ENCODE measurements around the gene CEP89.

The CEP89 gene

DNA sequence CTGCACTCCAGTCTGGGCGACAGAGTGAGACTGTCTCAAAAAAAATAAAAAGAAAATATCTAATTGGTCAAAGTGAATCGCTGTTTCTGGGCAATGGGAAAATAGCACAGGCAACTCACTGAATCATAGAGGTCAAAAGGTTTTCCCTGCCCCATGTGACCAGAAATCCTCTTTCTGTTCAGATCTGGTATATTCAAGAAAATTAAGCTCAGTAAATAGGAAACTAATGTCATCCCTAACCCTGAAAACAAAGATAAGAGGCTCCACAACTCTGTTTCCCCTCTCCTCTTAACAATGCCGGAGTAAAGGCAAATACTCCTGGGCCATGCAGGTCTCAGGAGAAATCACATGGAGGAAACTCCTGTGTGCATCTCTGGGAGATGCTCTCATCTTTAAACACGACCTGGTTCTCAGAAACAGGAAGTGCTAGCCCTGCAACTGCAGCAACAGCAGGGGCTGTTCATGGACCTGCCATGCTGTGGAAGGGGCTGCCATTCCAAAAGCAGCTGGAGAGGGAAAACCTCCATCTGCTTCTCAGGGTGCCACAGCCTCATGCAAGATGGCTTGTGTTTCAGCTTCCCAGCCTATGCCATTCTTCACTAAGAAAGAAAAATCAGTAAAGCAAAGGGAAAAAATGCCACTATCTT, 54.7 kb downstream of the CEP89 start:
- no peak overlapping the region for H3K4me3 ChIP-seq (ENCODE audit: low read depth, low read length)
- H3K36me3 ChIP-seq (ENCODE audit: control insufficient read depth, insufficient read depth, low read length): peaks cover 9% of the 10 kb centered on the region
- H3K9me3 ChIP-seq (ENCODE audit: control insufficient read depth, insufficient read depth, low read depth, low read length): no peaks in the 10 kb centered on the region
- no peak overlapping the region for H3K9ac ChIP-seq (ENCODE audit: low read length)
- peaks cover 13% of the 10 kb centered on the region for H3K4me1 ChIP-seq (ENCODE audit: control insufficient read depth, insufficient read depth, low read length)
- H3K27me3 ChIP-seq (ENCODE audit: control insufficient read depth, insufficient read depth, low read length): no peaks in the 10 kb centered on the region
- no peak overlapping the region for H3K27ac ChIP-seq (ENCODE audit: low read depth, low read length)

GRCh38 chr19:32914879-32915660, 56.7 kb downstream of the CEP89 start:
- Histone ChIP-seq H3K27me3 (ENCODE audit: control insufficient read depth, insufficient read depth, low read length) (no peaks in the 10 kb centered on the region), H3K36me3 (ENCODE audit: control insufficient read depth, insufficient read depth, low read length) (peaks cover 4% of the 10 kb centered on the region; the same call in 1 of the 2 replicates), H3K27ac (ENCODE audit: low read depth, low read length) (no peak overlapping the region), H3K4me3 (ENCODE audit: low read depth, low read length) (no peak overlapping the region), H3K9me3 (ENCODE audit: control insufficient read depth, insufficient read depth, low read depth, low read length) (no peaks in the 10 kb centered on the region), H3K9ac (ENCODE audit: low read length) (no peak overlapping the region), H3K4me1 (ENCODE audit: control insufficient read depth, insufficient read depth, low read length) (peaks cover 13% of the 10 kb centered on the region)

- Histone ChIP-seq H3K4me3 (ENCODE audit: low read depth, low read length) (no peak overlapping the region), H3K27ac (ENCODE audit: low read depth, low read length) (no peak overlapping the region), H3K27me3 (ENCODE audit: control insufficient read depth, insufficient read depth, low read length) (no peaks in the 10 kb centered on the region), H3K36me3 (ENCODE audit: control insufficient read depth, insufficient read depth, low read length) (peaks cover 4% of the 10 kb centered on the region), H3K4me1 (ENCODE audit: control insufficient read depth, insufficient read depth, low read length) (no peaks in the 10 kb centered on the region), H3K9ac (ENCODE audit: low read length) (no peak overlapping the region), H3K9me3 (ENCODE audit: control insufficient read depth, insufficient read depth, low read depth, low read length) (no peaks in the 10 kb centered on the region)
Measured at GRCh38 chr19:32911467-32911866, 60.3 kb downstream of the CEP89 start.

- no peak overlapping the region for H3K9ac ChIP-seq (ENCODE audit: low read length)
- H3K4me1 ChIP-seq (ENCODE audit: control insufficient read depth, insufficient read depth, low read length): no peaks in the 10 kb centered on the region
- no peak overlapping the region for H3K27ac ChIP-seq (ENCODE audit: low read depth, low read length)
- H3K27me3 ChIP-seq (ENCODE audit: control insufficient read depth, insufficient read depth, low read length): no peaks in the 10 kb centered on the region
- peaks cover 4% of the 10 kb centered on the region for H3K36me3 ChIP-seq (ENCODE audit: control insufficient read depth, insufficient read depth, low read length)
- H3K4me3 ChIP-seq (ENCODE audit: low read depth, low read length): no peak overlapping the region
- H3K9me3 ChIP-seq (ENCODE audit: control insufficient read depth, insufficient read depth, low read depth, low read length): no peaks in the 10 kb centered on the region
Measured at GRCh38 chr19:32910874-32911273, 60.9 kb downstream of the CEP89 start.

DNA sequence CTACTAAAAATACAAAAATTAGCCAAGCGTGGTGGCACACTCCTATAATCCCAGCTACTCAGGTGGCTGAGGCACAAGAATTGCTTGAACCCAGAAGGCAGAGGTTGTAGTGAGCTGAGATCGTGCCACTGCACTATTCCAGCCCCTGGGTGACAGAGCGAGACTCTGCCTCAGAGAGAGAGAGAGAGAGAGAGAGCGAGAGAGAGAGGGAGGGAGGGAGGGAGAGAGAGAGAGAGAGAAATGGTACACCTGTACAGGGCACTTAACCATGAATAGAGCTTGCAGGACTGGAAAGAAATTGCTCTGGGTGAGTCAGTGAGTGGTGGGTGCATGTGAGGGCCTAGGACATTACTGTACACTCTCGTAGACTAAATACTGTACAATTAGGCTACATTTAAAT, 61.7 kb downstream of the CEP89 start:
- Histone ChIP-seq H3K27ac (ENCODE audit: low read depth, low read length) (no peak overlapping the region), H3K27me3 (ENCODE audit: control insufficient read depth, insufficient read depth, low read length) (no peaks in the 10 kb centered on the region), H3K36me3 (ENCODE audit: control insufficient read depth, insufficient read depth, low read length) (peaks cover 4% of the 10 kb centered on the region), H3K4me1 (ENCODE audit: control insufficient read depth, insufficient read depth, low read length) (no peaks in the 10 kb centered on the region), H3K9ac (ENCODE audit: low read length) (no peak overlapping the region), H3K9me3 (ENCODE audit: control insufficient read depth, insufficient read depth, low read depth, low read length) (peaks cover 4% of the 10 kb centered on the region; the same call in 1 of the 2 replicates), H3K4me3 (ENCODE audit: low read depth, low read length) (no peak overlapping the region)

DNA sequence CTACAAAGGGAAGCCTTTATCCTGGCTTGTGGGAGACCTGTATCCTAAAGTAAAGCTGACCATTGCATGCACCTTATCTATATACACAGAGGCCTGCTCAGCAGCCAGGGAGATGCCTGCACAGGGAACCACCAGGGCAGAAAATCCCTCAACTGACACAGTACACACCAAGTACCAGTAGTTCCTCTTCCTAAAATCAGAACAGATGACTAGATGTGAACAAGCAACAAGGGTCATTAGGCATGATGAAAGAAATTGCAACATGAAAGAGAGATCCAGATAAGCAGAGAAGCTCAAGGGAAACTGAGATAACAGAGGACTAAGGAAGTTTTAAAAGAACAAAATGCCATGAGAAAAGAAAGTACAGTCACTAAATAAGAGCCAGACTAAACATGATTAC, 62.5 kb downstream of the CEP89 start:
- no peak overlapping the region for H3K4me3 ChIP-seq (ENCODE audit: low read depth, low read length)
- H3K36me3 ChIP-seq (ENCODE audit: control insufficient read depth, insufficient read depth, low read length): peaks cover 4% of the 10 kb centered on the region
- no peaks in the 10 kb centered on the region for H3K4me1 ChIP-seq (ENCODE audit: control insufficient read depth, insufficient read depth, low read length)

GRCh38 chr19:32908641-32909190, 63.0 kb downstream of the CEP89 start:
- no peak overlapping the region for H3K9ac ChIP-seq (ENCODE audit: low read length)

More for the DNA sequence above, 62.5 kb downstream of the CEP89 start:
- Histone ChIP-seq H3K9ac (ENCODE audit: low read length) (no peak overlapping the region), H3K9me3 (ENCODE audit: control insufficient read depth, insufficient read depth, low read depth, low read length) (peaks cover 4% of the 10 kb centered on the region; the same call in 1 of the 2 replicates), H3K27ac (ENCODE audit: low read depth, low read length) (no peak overlapping the region), H3K27me3 (ENCODE audit: control insufficient read depth, insufficient read depth, low read length) (no peaks in the 10 kb centered on the region)

DNA sequence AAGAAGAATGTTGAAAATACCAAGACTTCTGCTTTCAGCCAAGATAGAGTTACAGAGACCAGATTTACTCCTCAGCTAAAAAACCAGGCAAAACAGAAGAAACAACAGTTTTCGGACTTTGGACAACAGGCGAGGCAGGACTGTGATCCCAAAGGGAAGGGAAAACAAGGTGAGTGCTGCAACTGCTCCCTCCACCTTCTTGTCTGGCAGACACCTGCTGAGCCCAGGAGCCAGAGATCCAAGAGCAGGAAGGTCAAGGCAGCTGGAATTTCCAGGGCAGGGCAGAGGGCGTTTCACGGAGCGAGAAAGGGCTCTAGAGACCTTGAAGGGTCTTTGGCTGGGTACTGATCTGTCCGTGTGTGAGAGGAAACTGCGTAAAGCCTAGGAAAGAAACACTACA, 69.3 kb downstream of the CEP89 start:
- no peaks in the 10 kb centered on the region for H3K27me3 ChIP-seq (ENCODE audit: control insufficient read depth, insufficient read depth, low read length)
- no peak overlapping the region for H3K9ac ChIP-seq (ENCODE audit: low read length)
- no peaks in the 10 kb centered on the region; the same call in 1 of the 2 replicates for H3K36me3 ChIP-seq (ENCODE audit: control insufficient read depth, insufficient read depth, low read length)
- no peak overlapping the region for H3K27ac ChIP-seq (ENCODE audit: low read depth, low read length)
- 0 out of 2 replicates have a peak overlapping the region, but pooled peaks have one; percentile 6 for H3K4me3 ChIP-seq (ENCODE audit: low read depth, low read length)
- H3K4me1 ChIP-seq (ENCODE audit: control insufficient read depth, insufficient read depth, low read length): peaks cover 6% of the 10 kb centered on the region
- peaks cover 4% of the 10 kb centered on the region; the same call in 1 of the 2 replicates for H3K9me3 ChIP-seq (ENCODE audit: control insufficient read depth, insufficient read depth, low read depth, low read length)

More at GRCh38 chr19:32908641-32909190, 63.0 kb downstream of the CEP89 start:
- Histone ChIP-seq H3K4me3 (ENCODE audit: low read depth, low read length) (no peak overlapping the region), H3K36me3 (ENCODE audit: control insufficient read depth, insufficient read depth, low read length) (no peaks in the 10 kb centered on the region; the same call in 1 of the 2 replicates), H3K9me3 (ENCODE audit: control insufficient read depth, insufficient read depth, low read depth, low read length) (peaks cover 4% of the 10 kb centered on the region; the same call in 1 of the 2 replicates), H3K27ac (ENCODE audit: low read depth, low read length) (no peak overlapping the region), H3K4me1 (ENCODE audit: control insufficient read depth, insufficient read depth, low read length) (no peaks in the 10 kb centered on the region), H3K27me3 (ENCODE audit: control insufficient read depth, insufficient read depth, low read length) (no peaks in the 10 kb centered on the region)

GRCh38 chr19:32901504-32902161, 70.1 kb downstream of the CEP89 start:
- Histone ChIP-seq H3K4me1 (ENCODE audit: control insufficient read depth, insufficient read depth, low read length) (peaks cover 6% of the 10 kb centered on the region), H3K4me3 (ENCODE audit: low read depth, low read length) (no peak overlapping the region), H3K27ac (ENCODE audit: low read depth, low read length) (no peak overlapping the region), H3K36me3 (ENCODE audit: control insufficient read depth, insufficient read depth, low read length) (no peaks in the 10 kb centered on the region), H3K9ac (ENCODE audit: low read length) (no peak overlapping the region), H3K9me3 (ENCODE audit: control insufficient read depth, insufficient read depth, low read depth, low read length) (peaks cover 4% of the 10 kb centered on the region; the same call in 1 of the 2 replicates), H3K27me3 (ENCODE audit: control insufficient read depth, insufficient read depth, low read length) (no peaks in the 10 kb centered on the region)

DNA sequence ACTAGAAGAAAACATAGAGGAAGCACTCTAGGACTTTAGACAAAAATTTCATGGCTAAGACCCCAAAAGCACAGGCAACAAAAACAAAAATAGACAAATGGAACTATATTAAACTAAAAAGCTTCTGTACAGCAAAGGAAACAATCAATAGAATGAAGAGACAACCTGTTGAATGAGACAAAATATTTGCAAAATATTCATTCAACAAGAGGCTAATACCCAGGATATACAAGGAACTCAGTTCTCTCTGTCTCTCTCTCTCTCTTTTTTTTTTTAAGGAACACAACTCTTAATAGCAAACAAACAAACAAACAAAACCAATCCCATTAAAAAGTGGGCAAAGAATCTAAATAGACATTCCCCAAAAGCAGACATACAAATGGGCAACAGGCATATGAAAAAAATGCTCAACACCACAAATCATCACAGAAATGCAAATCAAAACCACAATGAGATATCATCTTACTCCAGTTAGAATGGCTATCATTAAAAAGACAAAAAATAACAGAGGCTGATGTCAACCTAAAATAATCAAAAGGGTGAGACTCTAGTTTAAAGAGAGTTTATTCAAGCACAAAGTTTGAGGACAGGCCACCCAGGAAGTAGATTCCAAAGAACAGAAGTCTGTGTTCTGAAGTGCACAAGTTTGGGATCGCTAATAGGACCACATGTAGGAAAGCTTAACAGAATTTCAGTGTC, 75.1 kb downstream of the CEP89 start:
- Histone ChIP-seq H3K9me3 (ENCODE audit: control insufficient read depth, insufficient read depth, low read depth, low read length) (peaks cover 8% of the 10 kb centered on the region; the same call in 1 of the 2 replicates), H3K4me3 (ENCODE audit: low read depth, low read length) (no peak overlapping the region), H3K36me3 (ENCODE audit: control insufficient read depth, insufficient read depth, low read length) (0 out of 2 replicates have a peak, but pooled peaks cover 5% of the 10 kb centered on the region), H3K27ac (ENCODE audit: low read depth, low read length) (no peak overlapping the region), H3K27me3 (ENCODE audit: control insufficient read depth, insufficient read depth, low read length) (no peaks in the 10 kb centered on the region), H3K4me1 (ENCODE audit: control insufficient read depth, insufficient read depth, low read length) (no peaks in the 10 kb centered on the region; the same call in 1 of the 2 replicates), H3K9ac (ENCODE audit: low read length) (no peak overlapping the region)
